H1 (cell line): ENCODE results near the gene PIBF1.

Experiments
- CBX5 ChIP-seq: fragments of 300-800, 300-1000 bp; sonication (generic); IDR thresholded peaks from 2 replicates; pipeline ENCODE4 v1.7.1; 2016; ENCODE audit warnings: antibody characterized with exemption, low read length, low read depth
- POLR2A ChIP-seq, 2 experiments: IDR thresholded peaks; 1 replicate in 1 of 2; 2 replicates in 1 of 2; pipeline ENCODE4 v1.6.1; 2011; ENCODE audit warnings: low read depth in 2 of 2, low read length in 2 of 2, mild to moderate bottlenecking in 2 of 2; ENCODE audit errors: control extremely low read depth in 1 of 2
- RNF2 ChIP-seq: fragments of 200-900, 300-1000 bp; sonication (generic); IDR thresholded peaks from 2 replicates; pipeline ENCODE4 v1.7.1; 2016; ENCODE audit warnings: borderline replicate concordance, low read depth, mild to moderate bottlenecking, antibody characterized with exemption, low read length; ENCODE audit not compliant: poor library complexity, severe bottlenecking; ENCODE audit errors: missing control alignments
- SIN3A ChIP-seq, 2 experiments: IDR thresholded peaks in 1 of 2; conservative IDR thresholded peaks in 1 of 2; 2 replicates each; pipeline ENCODE4 v1.6.1; 2011 to 2012; ENCODE audit warnings: low read length in 2 of 2, improper control_type of control experiment in 1 of 2, low read depth in 1 of 2, mild to moderate bottlenecking in 1 of 2
- SIX5 ChIP-seq: IDR thresholded peaks from 2 replicates; pipeline ENCODE4 v1.6.1; 2011; ENCODE audit warnings: mild to moderate bottlenecking, low read depth, low read length
- YY1 ChIP-seq: IDR thresholded peaks from 2 replicates; pipeline ENCODE4 v1.6.1; 2011; ENCODE audit warnings: low read depth, mild to moderate bottlenecking, low read length
- ZNF274 ChIP-seq: IDR thresholded peaks from 2 replicates; pipeline ENCODE4 v1.7.0; 2012; ENCODE audit warnings: low read length, borderline replicate concordance; ENCODE audit errors: extremely low read depth
- TF ChIP-seq, protein P1 (sequence below), 3 experiments: IDR thresholded peaks; 1 replicate in 2 of 3; 2 replicates in 1 of 3; pipeline versions ENCODE4 v1.5.1 to v1.6.1; 2011; ENCODE audit warnings: low read length in 3 of 3, mild to moderate bottlenecking in 3 of 3, inconsistent platforms in 2 of 3, low read depth in 1 of 3, moderate library complexity in 1 of 3; ENCODE audit not compliant: insufficient read depth in 1 of 3; ENCODE audit errors: control extremely low read depth in 1 of 3
- TF ChIP-seq, protein P2 (sequence below): IDR thresholded peaks from 2 replicates; pipeline ENCODE4 v1.6.1; 2012; ENCODE audit warnings: inconsistent platforms

DNA sequence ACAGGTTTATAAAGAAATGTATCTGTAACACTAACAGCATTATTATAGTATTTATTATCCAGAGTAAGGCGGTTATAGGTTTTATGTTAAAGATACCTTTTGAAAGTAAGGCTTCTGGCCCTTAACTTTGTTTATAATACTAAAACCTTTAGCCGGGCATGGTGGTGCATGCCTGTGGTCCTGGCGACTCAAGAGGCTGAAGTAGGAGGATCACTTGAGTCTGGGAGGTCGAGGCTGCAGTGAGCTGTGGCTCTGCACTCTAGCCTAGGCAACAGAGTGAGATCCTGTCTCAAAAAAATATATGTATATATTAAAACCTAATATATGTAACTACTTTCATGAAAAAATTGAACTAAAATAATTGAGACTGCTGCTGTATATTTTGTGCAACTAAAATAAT lies 178.2 kb downstream of the PIBF1 start:
- TF ChIP-seq, protein P1, sequence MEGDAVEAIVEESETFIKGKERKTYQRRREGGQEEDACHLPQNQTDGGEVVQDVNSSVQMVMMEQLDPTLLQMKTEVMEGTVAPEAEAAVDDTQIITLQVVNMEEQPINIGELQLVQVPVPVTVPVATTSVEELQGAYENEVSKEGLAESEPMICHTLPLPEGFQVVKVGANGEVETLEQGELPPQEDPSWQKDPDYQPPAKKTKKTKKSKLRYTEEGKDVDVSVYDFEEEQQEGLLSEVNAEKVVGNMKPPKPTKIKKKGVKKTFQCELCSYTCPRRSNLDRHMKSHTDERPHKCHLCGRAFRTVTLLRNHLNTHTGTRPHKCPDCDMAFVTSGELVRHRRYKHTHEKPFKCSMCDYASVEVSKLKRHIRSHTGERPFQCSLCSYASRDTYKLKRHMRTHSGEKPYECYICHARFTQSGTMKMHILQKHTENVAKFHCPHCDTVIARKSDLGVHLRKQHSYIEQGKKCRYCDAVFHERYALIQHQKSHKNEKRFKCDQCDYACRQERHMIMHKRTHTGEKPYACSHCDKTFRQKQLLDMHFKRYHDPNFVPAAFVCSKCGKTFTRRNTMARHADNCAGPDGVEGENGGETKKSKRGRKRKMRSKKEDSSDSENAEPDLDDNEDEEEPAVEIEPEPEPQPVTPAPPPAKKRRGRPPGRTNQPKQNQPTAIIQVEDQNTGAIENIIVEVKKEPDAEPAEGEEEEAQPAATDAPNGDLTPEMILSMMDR (IDR thresholded peaks at IDR 0.05; ENCODE audit: control extremely low read depth in 1 of 3, insufficient read depth in 1 of 3, low read depth in 1 of 3, low read length in 3 of 3), result no peak
- TF ChIP-seq CBX5 (no peak), ZNF274 (no peak), YY1 (no peak), SIN3A (conservative IDR thresholded peaks at IDR 0.05 in 1 of 2, IDR thresholded peaks at IDR 0.05 in 1 of 2; ENCODE audit: low read depth in 1 of 2, low read length in 2 of 2) (no peak), POLR2A (IDR thresholded peaks at IDR 0.05; ENCODE audit: control extremely low read depth in 1 of 2, low read depth in 2 of 2, low read length in 2 of 2) (no peak), RNF2 (no peak), SIX5 (no peak)
- TF ChIP-seq, protein P2, sequence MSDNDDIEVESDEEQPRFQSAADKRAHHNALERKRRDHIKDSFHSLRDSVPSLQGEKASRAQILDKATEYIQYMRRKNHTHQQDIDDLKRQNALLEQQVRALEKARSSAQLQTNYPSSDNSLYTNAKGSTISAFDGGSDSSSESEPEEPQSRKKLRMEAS, result no peak
